Dermis microvascular lymphatic vessel endothelial cell (primary cell): ENCODE measurements around the gene PCDH1. TPM values are rescaled to one million over a fixed set of nuclear protein-coding genes. Genes with fewer than 3 reads are reported as not detected.
"Not testable (repeated sequence)": the region's sequence is repeated elsewhere in the genome, so short reads cannot be mapped to it uniquely, and the experiment has no call there.

Experiments
- DNase-seq, 2 donors: peaks; one replicate each; pipeline versions ENCODE4 v3.0.0 to v3.0.0-alpha.2; 2010; ENCODE audit warnings: low read depth in 2 of 2
- total RNA-seq: library from RNA; depleted of rRNA; stranded (reverse); fragments of >200 nt; gene quantifications from 2 replicates; pipeline ENCODE4 v1.2.1, GENCODE V29; 2014

PCDH1 gene
- 25.9 and 37.4 TPM in 2 replicates for total RNA-seq

DNA sequence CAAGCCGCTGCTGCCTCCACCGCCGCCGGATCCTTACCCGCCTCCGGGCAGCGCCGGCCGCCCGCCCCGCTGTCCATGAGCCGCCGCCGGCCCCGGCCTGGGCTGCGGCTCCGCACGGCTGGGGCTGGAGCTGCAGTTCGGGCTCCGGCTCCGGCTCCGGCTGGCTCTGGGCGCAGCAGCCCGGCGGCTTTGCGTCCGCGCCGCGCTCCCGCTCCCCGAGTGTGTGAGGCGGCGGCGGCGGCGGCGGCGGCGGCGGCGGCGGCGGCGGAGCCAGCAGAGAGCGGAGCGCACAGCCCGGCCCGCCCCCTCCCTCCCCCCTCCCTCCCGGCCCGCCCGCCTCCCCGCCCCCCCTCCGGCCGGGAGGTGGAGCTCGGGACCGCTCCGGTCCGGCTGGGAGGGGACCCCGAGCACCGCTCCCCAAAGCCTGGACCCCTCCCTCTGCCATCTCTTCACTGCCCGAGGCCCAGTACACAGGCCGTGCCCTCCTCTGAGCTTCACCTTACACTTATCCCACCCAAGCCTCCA, at the start of gene PCDH1:
PCDH1 (minus strand) TSS at position 225 of the 525 bp plus-strand sequence; CDS start at position 77, 148 bp downstream.
- peak in 1 of 2 donors; percentile 50 for DNase-seq

DNA sequence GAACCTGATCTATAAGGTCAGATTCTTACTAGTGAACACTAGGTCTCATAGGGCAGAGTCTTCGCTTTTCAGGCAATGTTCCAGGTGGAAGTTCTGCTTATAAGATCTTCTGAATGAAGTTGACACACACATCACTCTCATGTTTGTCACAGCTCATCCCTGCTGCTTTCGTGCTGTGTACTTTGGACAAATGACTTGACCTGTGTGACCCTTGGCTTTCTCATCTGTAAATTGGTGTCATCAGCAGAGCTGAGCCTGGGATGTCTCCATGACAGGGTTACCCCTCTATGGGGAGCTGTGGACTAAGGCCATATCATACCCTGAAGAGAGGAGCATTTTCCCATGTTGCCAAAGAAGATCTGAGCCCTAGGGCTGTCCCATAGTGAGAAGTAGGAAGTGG, 48.2 kb upstream of the PCDH1 start:
- no peak for DNase-seq

DNA sequence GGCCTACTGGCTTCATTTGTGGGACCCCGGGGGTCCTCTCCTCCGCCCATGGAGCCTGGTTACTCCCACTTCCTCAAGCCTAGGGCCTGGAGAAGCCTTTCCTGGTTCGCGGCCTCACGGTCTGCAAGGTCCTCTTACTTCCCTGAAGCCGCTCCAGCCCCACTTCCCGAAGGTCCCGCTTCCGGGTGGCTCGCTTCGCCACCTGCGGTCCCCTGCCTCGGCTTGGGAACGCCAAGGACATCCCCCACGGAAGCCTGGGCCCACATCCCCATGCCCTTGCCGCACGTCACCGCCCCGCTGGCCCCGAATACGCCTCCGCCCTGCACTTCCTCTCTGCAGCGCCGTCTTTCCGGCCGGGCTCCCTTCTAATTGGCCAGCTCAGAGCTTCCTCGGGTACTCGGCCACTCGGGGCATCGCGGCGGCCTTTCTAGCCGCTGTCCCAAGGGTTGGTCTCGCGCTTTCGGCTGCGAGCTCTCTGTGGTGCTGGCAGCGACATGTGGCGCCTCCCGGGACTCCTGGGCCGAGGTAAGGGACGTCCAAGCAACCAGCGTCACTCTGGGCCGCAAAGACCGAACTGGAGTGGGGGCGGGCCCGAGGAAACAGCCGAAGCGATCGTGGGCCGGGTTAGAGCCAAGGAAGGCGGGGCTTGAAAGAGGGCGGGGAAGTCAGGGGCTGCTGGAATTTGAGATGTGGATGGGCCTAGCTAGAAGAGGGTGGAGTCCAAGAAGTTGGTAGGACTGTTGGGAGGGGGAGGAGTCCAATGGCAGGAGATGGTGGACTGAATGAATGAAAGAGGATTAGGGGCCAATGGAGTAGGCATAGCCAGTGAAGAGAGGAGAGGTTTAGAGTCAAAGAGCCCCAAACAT, 45.5 kb upstream of the PCDH1 start, which contains the start of gene DELE1:
DELE1 (plus strand) TSS at position 424 of the 866 bp plus-strand sequence; CDS start at position 495, 71 bp downstream.
- DNase-seq = peak; percentile 78 to 92

DNA sequence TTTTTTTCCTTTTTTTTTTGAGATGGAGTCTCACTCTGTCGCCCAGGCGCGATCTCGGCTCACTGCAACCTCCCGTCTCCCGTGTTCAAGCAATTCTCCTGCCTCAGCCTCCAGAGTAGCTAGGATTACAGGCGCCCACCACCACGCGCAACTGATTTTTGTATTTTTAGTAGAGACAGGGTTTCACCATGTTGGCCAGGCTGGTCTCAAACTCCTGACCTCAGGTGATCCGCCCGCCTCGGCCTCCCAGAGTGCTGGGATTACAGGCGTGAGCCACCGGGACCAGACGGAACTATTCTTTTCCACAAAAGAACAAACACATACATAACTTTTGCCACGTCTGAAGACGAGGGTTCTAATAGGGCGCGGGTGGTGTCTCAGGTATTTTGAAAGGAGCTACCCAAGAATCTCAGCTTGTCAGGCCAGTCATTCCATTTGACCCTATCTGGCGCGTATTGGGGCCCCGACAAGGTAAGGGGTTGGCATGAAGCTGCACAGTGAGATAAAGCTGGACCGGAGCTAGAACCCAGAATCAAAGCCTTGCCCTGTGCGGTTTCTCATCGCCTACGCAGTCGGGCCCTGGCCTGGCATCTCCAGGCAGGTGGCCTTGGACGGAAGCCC, 44.7 kb upstream of the PCDH1 start:
- not testable (repeated sequence) for DNase-seq

DNA sequence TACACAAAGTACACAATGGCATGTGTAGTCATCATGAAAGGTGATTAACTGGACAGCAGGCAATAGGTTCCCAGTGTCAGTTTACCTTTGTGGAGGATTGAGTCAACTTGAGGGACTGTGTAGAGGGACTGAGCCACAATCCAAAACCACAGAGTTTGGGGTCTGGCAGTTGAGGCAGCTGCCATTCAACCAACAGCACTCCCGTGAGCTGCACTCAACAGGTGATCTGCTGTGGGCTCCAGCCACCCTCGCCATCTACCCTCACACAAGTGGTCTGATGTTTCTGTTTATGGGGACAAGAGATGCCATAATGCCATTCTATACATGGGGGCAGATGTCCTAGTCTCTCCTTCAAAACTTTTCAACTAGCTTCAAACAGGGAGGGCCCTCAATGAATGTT, 42.6 kb upstream of the PCDH1 start:
- no peak for DNase-seq

DNA sequence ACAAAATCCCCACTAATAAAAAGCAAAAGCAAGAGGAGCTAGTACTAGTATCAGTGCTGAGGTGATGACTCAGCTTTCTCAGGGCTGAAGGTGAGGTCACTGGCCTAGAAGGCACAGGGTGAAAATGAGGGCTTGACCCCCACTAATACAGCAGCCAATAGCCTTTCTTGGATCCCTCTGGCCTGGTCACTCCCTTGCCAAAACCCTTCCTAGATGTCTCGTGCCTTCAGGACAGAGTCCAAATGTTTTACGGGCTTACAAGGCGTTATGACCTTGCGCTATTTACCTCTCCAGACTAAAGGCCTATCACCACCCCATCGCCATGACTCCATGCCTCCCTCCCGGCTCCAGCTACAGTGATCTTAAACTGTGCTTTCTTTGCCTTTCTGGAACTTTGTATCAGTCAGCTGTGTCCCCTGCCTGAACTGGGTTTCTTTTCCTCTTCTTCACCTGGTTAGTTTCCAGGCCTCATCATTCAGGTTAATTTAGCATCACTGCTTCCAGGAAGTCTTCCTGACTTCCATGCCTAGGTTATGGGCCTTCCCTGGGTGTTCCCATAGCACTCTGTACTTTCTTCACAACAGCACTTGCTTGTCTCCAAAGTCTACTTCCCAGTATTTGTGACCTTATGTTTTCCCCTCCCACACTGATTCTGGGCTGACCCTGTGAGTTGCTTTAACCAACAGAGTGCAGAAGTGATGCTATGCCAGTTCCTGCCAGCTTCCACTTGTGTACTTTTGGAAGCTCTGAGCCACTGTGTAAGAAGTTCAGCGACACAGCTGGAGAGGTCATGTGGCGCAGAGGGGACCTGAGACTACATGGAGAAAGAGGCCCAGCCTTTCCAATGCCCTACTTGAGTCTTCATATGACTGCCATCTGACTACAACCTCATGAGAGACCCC, 41.3 kb upstream of the PCDH1 start:
- no peak for DNase-seq

DNA sequence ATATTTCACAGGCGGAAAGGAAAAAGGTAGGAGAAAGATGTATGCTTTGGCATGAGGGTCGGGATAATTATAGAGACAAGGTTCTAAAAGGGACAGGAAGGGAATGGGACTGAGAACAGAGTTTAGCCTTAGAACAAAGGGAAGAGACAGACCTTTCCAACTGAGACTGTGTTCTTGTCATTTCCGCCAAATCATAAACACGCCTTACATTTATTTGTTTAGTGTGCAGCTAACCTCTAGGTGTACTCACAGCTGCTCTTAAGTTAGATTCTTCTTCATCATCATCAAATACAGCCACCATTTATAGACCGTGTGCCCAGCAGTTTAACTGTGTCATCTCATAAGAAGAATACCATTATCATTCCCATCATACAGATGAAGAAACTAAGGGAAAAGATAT, 39.5 kb upstream of the PCDH1 start:
- no peak for DNase-seq

DNA sequence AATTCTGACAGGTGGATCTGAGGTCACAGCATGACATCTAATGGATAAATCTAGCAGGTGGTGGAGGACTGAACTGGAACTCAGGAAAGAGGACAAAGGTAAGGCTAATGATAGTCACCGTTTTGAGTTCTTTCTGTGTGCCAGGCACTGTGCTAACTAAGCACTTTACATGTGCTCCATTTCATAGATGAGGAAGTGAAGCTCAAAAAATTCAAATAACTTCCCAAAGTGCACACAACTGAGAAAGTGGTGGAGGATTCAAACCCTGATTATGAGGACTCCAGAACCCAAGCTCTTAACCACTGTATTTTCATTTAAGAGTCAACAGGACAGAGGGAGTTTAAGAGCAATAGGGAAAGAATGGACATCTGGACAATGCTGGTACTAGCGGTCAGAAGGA, 38.3 kb upstream of the PCDH1 start:
- no peak for DNase-seq

DNA sequence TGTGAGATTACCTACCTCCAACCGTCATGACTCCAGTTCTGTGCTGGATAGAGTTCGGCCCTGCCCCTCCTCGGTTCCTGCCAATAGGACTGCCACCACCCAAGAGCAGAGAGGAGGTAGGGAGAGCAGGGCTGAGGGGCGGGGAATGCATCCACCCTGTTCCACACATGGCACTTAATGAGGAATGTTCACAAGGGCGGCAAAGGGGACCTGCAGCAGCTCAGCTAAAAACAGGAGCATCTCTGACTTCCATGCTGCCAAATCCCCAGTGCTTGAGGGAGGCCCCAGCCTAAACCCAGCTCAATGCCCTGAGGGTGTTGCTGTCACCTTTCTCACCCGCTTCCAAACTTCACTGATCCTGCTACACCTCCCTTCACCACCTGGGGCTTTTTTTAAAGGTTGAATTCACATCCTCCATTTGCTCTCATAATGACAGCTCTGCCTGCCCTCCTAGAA, 37.7 kb upstream of the PCDH1 start:
- no peak for DNase-seq

DNA sequence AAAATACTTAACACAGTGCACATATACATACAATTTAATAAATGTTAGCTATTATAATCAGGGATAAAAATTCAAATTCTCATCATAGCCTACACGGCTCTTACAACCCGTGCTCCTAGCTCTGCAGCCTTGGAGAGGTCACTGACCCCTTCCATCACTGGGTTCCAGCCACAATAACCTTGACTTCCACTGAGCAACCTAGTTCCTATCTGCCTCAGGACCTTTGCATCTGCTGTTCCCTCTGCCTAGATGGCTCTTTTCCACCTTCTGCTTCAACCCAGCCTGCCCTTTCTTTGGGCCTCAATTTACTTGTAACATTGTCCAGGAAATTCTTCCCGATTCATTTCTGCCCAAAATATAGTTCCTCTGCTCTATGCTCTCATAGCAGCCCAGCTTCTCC, 36.6 kb upstream of the PCDH1 start:
- no peak for DNase-seq

DNA sequence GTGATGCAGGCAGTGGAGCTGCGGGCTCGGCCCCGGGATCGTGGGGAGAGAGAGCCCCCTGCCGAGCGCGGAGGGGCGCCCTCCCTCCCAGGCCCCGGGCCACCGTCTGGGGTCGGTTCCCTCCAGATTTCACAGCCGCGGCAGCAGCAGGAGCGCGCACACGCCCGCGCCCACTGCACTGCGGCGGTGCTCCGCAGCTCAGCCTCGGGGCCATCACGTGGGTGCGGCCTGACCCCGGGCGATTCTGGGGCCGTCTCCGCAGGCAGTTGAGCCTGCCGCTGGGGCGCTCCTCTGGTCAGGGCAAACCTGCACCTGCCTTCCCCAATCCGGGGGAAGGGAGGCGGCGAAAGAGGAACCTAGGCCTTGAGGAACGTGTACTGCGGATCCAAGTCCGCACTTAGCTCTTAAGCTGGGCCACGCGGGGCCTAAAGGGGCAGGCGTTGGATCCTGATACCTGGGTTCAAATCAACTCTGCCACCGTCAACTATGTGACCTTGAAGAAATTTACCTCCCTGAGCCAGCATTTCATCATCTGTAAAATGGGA, 36.1 kb upstream of the PCDH1 start:
- DNase-seq = no peak

DNA sequence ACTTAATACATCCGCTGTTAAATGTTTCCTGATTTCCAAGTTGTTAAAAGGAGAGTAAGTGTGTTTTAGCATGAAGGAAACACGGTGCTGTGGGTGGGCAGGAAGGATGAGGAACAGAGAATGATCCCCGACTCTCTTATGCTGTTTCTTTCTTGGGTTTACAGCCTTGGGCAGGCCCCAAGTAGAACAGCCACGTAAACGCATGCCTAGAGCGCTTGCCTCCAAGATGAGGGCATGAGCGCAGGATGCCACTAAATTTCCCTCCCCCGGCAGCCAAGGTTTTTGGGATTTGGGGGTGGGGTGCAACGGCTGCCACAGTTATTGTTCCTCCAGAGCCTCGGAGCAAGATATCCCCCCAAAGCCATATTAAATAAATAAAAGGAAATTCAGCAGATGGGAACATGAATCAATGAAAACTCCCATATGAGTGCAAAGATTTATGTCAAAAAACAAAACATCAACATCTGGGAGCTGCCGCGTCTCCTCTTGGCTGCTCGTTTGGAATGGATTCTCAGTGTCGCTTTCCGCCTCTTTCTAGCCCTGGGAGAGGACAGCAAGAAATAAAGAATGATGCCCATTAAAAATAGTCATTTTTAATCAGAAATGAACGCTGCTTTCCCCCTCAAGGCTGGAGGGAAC, 35.5 kb upstream of the PCDH1 start:
- no peak for DNase-seq

DNA sequence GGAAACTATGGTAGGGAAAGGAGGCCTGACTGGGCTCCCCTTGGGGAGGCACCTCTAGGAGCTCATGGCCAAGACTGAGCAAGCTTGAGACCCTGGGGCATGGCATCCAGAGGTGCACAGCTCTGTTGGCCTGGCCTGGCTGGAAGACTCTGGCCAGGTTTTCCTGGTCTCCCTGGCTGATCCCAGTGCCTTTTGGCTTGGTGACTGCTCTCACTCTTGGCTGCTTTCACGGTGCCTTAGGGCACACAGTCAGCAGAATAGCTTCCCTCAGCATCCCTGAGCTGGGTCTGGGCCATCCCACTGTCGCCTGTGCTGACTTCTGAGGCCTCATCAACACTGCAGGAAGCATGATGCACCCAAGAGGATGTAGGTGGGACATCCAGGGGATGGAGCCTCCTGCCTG, 32.1 kb upstream of the PCDH1 start:
- DNase-seq = peak in 1 of 2 donors; percentile 12

DNA sequence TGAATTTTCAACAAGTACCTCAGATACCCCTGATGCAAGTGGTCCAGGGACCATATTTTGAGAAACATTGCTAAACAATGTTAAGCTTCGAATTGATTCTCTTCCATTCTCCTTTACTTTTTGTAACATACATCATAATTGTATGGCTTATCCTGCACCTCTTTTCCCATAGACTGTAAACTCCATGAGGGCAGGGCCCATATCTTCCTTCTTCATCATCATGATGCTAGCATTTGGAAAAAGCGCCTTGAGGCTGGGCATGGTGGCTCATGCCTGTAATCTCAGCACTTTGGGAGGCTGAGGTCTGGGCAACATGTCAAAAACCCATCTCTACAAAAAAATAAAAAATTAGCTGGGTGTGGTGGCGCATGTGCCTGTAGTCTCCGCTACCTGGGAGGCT, 31.0 kb upstream of the PCDH1 start:
- DNase-seq = no peak

DNA sequence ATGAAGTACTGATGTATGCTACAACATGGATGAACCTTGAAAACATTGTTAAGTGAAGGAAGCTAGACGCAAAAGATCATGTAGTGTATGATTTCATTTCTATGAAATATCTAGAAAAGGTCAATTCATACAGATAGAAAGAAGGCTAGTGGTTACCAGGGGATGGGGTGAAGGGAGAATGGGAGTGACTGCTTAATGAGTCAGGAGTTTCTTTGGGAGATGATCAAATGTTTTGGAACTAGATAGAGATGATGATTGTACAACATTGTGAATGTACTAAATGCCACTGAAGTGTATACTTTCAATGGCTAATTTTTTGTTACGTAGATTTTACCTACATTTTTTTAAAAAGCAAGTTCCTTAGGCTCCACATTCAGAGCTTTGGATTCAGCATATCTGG, 30.6 kb upstream of the PCDH1 start:
- no peak for DNase-seq

DNA sequence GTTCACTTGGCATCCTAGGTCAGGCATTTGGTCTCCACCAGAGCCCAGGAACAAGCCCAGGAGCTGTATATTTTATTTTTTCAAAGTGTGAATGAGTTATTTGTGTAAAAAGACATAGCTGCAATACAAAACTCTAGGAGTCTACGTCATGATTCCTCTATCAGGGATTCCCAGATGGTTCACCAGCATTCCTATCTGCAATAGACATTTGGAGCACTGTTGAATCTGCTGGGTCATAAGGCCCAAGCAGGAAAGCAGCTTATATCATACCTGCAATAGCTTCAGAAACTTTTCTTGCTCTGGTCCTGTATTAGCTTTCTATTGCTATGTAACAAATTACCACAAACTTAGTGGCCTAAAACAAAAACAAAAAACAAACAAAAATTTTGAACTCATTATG, 28.8 kb upstream of the PCDH1 start:
- no peak for DNase-seq

DNA sequence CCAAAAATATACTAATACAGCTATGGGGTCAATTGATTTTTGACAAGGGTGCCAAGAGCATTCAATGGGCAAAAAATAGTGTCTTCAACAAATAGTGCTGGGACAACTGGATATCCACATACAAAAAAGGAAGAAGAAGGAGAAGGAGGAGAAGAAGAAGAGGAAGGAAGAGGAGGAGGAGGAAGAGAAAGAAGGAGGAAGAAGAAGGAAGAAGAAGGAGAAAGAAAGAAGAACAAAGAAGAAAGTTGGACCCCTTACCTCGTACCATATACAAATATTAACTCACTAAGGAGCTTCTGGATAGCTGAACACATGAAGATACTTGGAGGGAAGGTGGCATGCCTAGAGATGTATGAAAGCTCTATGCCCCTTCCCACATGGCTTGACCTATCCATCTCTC, 28.3 kb upstream of the PCDH1 start:
- no peak for DNase-seq

DNA sequence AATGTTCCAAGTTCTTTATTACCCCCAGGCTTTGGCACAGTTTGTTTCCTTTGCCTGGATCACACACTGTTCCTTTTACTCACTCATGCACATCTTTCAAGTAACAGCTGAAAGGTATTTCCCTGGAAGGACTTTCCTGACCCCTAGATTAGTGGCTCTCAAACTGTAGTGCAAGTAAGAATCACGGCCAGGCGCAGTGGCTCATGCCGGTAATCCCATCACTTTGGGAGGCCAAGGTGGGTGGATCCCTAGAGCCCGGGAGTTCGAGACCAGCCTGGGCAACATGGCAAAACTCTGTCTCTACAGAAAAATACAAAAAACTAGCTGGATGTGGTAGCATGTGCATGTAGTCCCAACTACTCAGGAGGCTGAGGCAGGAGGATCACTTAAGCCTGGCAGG, 26.3 kb upstream of the PCDH1 start:
- DNase-seq = no peak

DNA sequence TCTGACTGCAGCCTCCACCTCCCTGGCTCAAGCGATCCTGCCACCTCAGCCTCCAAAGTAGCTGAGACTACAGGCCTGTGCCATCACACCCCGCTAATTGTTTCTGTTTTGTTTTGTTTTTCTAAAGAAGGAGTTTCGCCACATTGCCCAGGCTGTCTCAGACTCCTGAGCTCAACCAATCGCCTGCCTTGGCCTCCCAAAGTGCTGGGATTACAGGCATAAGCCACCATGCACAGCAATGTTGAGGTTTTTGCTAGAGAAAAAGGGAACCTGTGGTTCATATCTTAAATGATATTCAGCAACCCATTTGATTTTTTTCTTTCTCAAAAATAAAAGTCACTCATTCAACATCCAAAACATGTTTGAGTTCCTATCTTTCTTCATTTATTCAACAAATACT, 25.1 kb upstream of the PCDH1 start:
- no peak for DNase-seq

DNA sequence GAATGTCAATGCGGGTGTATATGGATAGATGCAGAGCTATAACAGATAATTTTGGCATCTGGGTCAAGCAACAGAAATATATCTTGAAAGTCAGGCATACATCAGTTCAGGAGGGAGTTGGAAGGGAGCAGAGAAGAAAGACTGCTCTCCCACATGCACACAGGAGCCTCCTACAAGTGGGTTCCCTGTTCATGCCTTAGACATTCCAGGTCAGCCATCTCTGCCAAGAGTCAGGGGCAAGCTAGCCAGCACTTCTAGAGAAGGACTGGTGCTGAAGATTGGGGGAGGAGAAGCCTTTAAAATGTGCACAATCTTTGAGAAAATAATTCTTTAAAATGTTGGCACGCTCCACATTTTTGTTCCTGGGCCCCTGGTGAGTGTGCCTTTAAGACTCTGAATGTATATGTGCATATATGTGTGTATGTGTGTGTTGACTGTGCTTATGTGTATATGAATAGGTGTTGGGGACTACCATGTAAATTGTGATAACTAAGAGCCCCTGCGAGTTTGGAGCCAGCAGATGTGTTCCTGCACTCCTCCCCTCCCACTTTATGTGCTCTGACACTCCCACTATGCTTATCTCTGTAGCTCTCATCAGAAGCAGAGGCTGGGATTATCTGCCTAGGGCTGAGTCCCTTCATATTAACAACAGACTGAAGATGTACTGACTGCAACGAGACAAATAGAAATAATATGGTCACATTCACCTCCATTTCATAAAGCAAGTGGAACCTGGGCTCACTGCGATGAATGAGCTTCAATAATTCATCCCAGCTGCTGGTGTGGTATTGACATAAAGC, 24.0 kb upstream of the PCDH1 start:
- DNase-seq = no peak
